Measurements from ENCODE around the gene AK4.
"Not testable (repeated sequence)": the region's sequence is repeated elsewhere in the genome, so short reads cannot be mapped to it uniquely, and the experiment has no call there.

DNA sequence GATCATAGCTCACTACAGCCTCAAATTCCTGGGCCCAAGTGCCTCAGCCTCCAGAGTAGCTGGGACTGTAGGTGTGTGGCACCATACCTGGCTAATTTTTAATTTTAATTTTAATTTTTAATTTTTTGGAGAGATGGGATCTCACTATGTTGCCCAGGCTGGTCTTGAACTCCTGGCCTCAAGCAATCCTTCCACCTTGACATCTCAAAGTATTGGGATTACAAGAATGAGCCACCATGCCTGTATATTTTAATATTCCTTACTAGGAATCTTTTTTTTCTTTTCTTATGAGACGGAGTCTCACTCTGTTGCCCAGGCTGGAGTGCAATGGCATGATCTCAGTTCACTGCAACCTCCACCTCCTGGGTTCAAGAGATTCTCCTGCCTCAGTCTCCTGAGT, 89.1 kb downstream of the AK4 start:
- TF ChIP-seq, protein P1, sequence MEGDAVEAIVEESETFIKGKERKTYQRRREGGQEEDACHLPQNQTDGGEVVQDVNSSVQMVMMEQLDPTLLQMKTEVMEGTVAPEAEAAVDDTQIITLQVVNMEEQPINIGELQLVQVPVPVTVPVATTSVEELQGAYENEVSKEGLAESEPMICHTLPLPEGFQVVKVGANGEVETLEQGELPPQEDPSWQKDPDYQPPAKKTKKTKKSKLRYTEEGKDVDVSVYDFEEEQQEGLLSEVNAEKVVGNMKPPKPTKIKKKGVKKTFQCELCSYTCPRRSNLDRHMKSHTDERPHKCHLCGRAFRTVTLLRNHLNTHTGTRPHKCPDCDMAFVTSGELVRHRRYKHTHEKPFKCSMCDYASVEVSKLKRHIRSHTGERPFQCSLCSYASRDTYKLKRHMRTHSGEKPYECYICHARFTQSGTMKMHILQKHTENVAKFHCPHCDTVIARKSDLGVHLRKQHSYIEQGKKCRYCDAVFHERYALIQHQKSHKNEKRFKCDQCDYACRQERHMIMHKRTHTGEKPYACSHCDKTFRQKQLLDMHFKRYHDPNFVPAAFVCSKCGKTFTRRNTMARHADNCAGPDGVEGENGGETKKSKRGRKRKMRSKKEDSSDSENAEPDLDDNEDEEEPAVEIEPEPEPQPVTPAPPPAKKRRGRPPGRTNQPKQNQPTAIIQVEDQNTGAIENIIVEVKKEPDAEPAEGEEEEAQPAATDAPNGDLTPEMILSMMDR (IDR thresholded peaks at IDR 0.05): not testable (repeated sequence)
- TF ChIP-seq POLR2A (IDR thresholded peaks at IDR 0.05): not testable (repeated sequence)

Measured in ovary (tissue), 3 donors.